Smooth muscle cell (in vitro differentiated cells): ENCODE results near the gene UBD. TPM values are rescaled to one million over a fixed set of nuclear protein-coding genes. Genes with fewer than 3 reads are reported as not detected.

Source experiments
- DNase-seq: peaks from one replicate; lab custom pipeline; 2025; ENCODE audit not compliant: unreplicated experiment; lab: John Stamatoyannopoulos, UW
- H2AFZ ChIP-seq: fragments of 200-600 bp; sonication (generic); 2 replicates; pipeline ENCODE4 v1.6.0; 2016; ENCODE audit warnings: antibody characterized with exemption, low read depth, mild to moderate bottlenecking
- H3F3A ChIP-seq: fragments of 200-600 bp; sonication (generic); 2 replicates; pipeline ENCODE4 v1.6.0; 2017; ENCODE audit warnings: antibody characterized with exemption, low read depth
- H3K27ac ChIP-seq: fragments of 200-600 bp; sonication (generic); 2 replicates; pipeline ENCODE4 v1.5.1; 2016; ENCODE audit warnings: low read depth, mild to moderate bottlenecking
- H3K27me3 ChIP-seq: fragments of 200-600 bp; sonication (generic); 2 replicates; pipeline ENCODE4 v1.6.1; 2016; ENCODE audit warnings: low read depth, mild to moderate bottlenecking
- H3K36me3 ChIP-seq: fragments of 200-600 bp; sonication (generic); 2 replicates; pipeline ENCODE4 v1.5.1; 2016; ENCODE audit warnings: low read depth
- H3K4me1 ChIP-seq: fragments of 200-600 bp; sonication (generic); 2 replicates; pipeline ENCODE4 v1.5.1; 2016; ENCODE audit warnings: low read depth
- H3K4me2 ChIP-seq: fragments of 200-600 bp; sonication (generic); 2 replicates; pipeline ENCODE4 v1.6.0; 2016; ENCODE audit warnings: mild to moderate bottlenecking
- H3K4me3 ChIP-seq: fragments of 200-600 bp; sonication (generic); 2 replicates; pipeline ENCODE4 v1.5.1; 2016; ENCODE audit warnings: mild to moderate bottlenecking
- H3K79me2 ChIP-seq: fragments of 200-600 bp; sonication (generic); 2 replicates; pipeline ENCODE4 v1.6.0; 2016; ENCODE audit warnings: low read depth, mild to moderate bottlenecking
- H3K9ac ChIP-seq: fragments of 200-600 bp; sonication (generic); 2 replicates; pipeline ENCODE4 v1.6.0; 2016; ENCODE audit warnings: low read depth
- H3K9me3 ChIP-seq: fragments of 200-600 bp; sonication (generic); replicated peaks from 2 replicates; pipeline ENCODE4 v1.5.1; 2016; ENCODE audit warnings: low read depth
- H4K20me1 ChIP-seq: fragments of 200-600 bp; sonication (generic); 2 replicates; pipeline ENCODE4 v1.6.0; 2016; ENCODE audit warnings: low read depth
- WGBS: methylation state at CpG from one replicate; pipeline ENCODE4 v1.1.7; 2016; ENCODE audit warnings: low lambda C conversion rate; 5-methylcytosine and 5-hydroxymethylcytosine counted together
- polyA plus RNA-seq: library from polyadenylated mRNA; unstranded; fragments of >200 nt; fragmentation: Nextera tagmentation; extraction: Ambion mirVana; gene quantifications from 2 replicates; pipeline ENCODE4 v1.2.1, GENCODE V29; 2016
- total RNA-seq: library from RNA; depleted of rRNA; stranded (reverse); fragments of >200 nt; gene quantifications from 2 replicates; pipeline ENCODE4 v1.2.3, GENCODE V29; 2014
- TF ChIP-seq, protein P1 (sequence below): fragments of 200-600 bp; sonication (generic); IDR thresholded peaks from 2 replicates; pipeline ENCODE4 v1.5.1; 2017; ENCODE audit warnings: borderline replicate concordance, mild to moderate bottlenecking, antibody characterized with exemption; ENCODE audit not compliant: insufficient read depth, poor library complexity, severe bottlenecking

The UBD gene
- total RNA-seq: not detected in 2 replicates
- 0.38 and 0.60 TPM in 2 replicates for polyA plus RNA-seq

DNA sequence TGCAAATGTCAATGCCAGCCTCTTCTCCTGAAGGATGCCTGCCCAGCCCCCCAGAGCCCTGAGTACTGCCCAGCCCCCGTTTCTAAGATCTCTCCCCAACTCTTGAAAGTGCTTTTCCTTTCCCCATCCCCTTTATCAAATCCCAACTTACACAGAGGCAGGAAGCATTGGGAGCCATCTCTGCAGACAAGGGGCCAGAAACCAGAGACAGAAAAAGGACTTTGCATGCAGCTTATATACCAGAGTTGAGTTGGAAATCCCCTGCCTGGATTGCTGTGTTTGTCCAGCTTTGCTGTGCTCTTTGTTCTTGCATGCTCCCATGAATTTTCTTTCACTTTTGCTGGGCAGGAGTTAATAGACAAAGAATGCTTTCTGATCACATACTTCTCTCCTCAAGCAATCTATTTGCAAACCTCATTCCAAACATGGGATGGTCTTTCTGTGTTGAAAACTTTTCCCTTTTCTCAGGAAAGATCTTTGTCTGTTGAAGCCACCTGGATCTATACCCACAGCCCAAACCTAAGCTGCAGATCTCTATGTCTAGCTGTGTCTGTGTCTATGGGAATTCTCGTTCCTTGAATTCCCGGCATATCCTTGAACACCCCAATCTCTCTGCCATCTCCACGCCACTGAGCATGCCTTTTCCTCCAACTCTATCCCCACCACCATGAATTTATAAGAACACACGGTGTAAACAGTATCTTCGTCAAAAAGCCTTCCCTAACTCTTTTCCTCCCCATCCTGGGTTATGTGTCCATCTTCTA lies at the start of gene UBD:
Gene UBD, minus strand, starts transcription at position 209 of the 764 bp plus-strand sequence. Its CDS starts 31 bp downstream, at position 178.
- no peaks in the 10 kb centered on the region for H3K79me2 ChIP-seq
- H3K36me3 ChIP-seq: no peaks in the 10 kb centered on the region
- no peaks in the 10 kb centered on the region for H3K4me1 ChIP-seq
- H3K27me3 ChIP-seq: peaks cover 40% of the 10 kb centered on the region
- H3K9me3 ChIP-seq: no peaks in the 10 kb centered on the region
- H3K4me2 ChIP-seq: no peak within 1 kb of the TSS
- no peaks in the 10 kb centered on the region for H4K20me1 ChIP-seq
- H3F3A ChIP-seq: no peaks in the 10 kb centered on the region
- H2AFZ ChIP-seq: no peak within 1 kb of the TSS
- no peak within 1 kb of the TSS for H3K9ac ChIP-seq
- H3K27ac ChIP-seq: no peak within 1 kb of the TSS
- H3K4me3 ChIP-seq: no peak within 1 kb of the TSS
- TF ChIP-seq, protein P1, sequence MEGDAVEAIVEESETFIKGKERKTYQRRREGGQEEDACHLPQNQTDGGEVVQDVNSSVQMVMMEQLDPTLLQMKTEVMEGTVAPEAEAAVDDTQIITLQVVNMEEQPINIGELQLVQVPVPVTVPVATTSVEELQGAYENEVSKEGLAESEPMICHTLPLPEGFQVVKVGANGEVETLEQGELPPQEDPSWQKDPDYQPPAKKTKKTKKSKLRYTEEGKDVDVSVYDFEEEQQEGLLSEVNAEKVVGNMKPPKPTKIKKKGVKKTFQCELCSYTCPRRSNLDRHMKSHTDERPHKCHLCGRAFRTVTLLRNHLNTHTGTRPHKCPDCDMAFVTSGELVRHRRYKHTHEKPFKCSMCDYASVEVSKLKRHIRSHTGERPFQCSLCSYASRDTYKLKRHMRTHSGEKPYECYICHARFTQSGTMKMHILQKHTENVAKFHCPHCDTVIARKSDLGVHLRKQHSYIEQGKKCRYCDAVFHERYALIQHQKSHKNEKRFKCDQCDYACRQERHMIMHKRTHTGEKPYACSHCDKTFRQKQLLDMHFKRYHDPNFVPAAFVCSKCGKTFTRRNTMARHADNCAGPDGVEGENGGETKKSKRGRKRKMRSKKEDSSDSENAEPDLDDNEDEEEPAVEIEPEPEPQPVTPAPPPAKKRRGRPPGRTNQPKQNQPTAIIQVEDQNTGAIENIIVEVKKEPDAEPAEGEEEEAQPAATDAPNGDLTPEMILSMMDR: no peak
- no peak for DNase-seq
- WGBS: 80% methylated on average over 6 of the region's 6 CpGs

GRCh38 chr6:29608131-29608530 lies 48.6 kb upstream of the UBD start:
- no peaks in the 10 kb centered on the region for H3K79me2 ChIP-seq
- TF ChIP-seq, protein P1: no peak
- H3K9me3 ChIP-seq: no peaks in the 10 kb centered on the region
- H3K27ac ChIP-seq: no peak overlapping the region
- no peak overlapping the region for H3K4me3 ChIP-seq
- no peaks in the 10 kb centered on the region for H3F3A ChIP-seq
- no peak for DNase-seq
- no peak overlapping the region for H3K4me2 ChIP-seq
- H3K4me1 ChIP-seq: no peaks in the 10 kb centered on the region
- no peak overlapping the region for H3K9ac ChIP-seq
- H2AFZ ChIP-seq: no peak overlapping the region
- H3K27me3 ChIP-seq: no peaks in the 10 kb centered on the region
- peaks cover 31% of the 10 kb centered on the region for H3K36me3 ChIP-seq
- no peaks in the 10 kb centered on the region for H4K20me1 ChIP-seq

GRCh38 chr6:29603930-29604329 lies 44.4 kb upstream of the UBD start:
- Histone ChIP-seq H3K36me3 (peaks cover 12% of the 10 kb centered on the region), H3F3A (peaks cover 3% of the 10 kb centered on the region), H3K79me2 (no peaks in the 10 kb centered on the region), H3K9ac (no peak overlapping the region), H3K4me3 (no peak overlapping the region), H3K27me3 (no peaks in the 10 kb centered on the region), H4K20me1 (no peaks in the 10 kb centered on the region), H3K9me3 (no peaks in the 10 kb centered on the region), H3K4me2 (no peak overlapping the region), H2AFZ (no peak overlapping the region), H3K4me1 (no peaks in the 10 kb centered on the region), H3K27ac (no peak overlapping the region)
- no peak for DNase-seq
- 97% methylated on average over 2 of the region's 2 CpGs for WGBS
- TF ChIP-seq, protein P1: no peak

GRCh38 chr6:29603456-29603855 lies 43.9 kb upstream of the UBD start:
- no peak overlapping the region for H3K27ac ChIP-seq
- no peaks in the 10 kb centered on the region for H3K9me3 ChIP-seq
- H3F3A ChIP-seq: peaks cover 3% of the 10 kb centered on the region
- no peak overlapping the region for H3K9ac ChIP-seq
- no peak overlapping the region for H2AFZ ChIP-seq
- TF ChIP-seq, protein P1: no peak
- no peaks in the 10 kb centered on the region for H3K79me2 ChIP-seq
- DNase-seq: no peak
- peaks cover 7% of the 10 kb centered on the region for H3K36me3 ChIP-seq
- no peaks in the 10 kb centered on the region for H4K20me1 ChIP-seq
- 96% methylated on average over 11 of the region's 11 CpGs for WGBS
- no peaks in the 10 kb centered on the region for H3K27me3 ChIP-seq
- H3K4me3 ChIP-seq: no peak overlapping the region
- no peaks in the 10 kb centered on the region for H3K4me1 ChIP-seq
- no peak overlapping the region for H3K4me2 ChIP-seq
